Fibroblast of villous mesenchyme (primary cell): ENCODE results near the gene NKAIN4. TPM values are rescaled to one million over a fixed set of nuclear protein-coding genes. Genes with fewer than 3 reads are reported as not detected.

Experiments used
- DNase-seq: peaks from one replicate; pipeline ENCODE4 v3.0.0-alpha.2; 2010; ENCODE audit warnings: low read depth
- H3K4me3 ChIP-seq: 2 replicates; pipeline ENCODE4 v1.5.1; 2011; ENCODE audit warnings: low read depth, mild to moderate bottlenecking, low read length
- CTCF ChIP-seq: IDR thresholded peaks from 2 replicates; pipeline ENCODE4 v1.5.1; 2012; ENCODE audit warnings: low read depth, mild to moderate bottlenecking, low read length; ENCODE audit not compliant: insufficient read depth
- small RNA-seq: library from RNA; depleted of rRNA; stranded (forward); fragments of <200 nt; gene quantifications from one replicate; pipeline ENCODE3, GENCODE V24; 2012
- total RNA-seq: library from RNA; depleted of rRNA; stranded (reverse); fragments of >200 nt; gene quantifications from 2 replicates; pipeline ENCODE4 v1.2.3, GENCODE V29; 2012

Gene NKAIN4
- total RNA-seq, 1 donor: not detected

DNA sequence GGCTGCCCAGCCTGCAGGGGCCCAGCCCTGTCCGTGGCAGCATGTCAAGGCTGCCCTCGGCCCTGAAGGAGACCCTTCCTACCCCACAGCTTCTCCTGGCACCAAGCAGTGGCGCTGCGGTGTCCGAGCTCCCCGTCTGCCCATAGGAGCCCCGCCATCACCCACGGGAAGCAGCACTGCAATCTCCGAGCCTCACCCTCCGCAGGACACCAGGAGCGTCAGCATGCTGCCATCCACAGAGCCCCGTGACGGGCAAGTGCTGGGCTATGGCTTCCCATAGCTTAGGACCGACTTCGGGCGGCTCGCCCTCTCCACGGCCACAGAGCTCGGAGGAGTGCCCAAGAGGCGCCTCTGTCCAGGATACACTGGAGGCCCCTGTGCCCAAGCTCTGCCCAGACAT is 63.4 kb downstream of the NKAIN4 start:
- no peak for DNase-seq
- TF ChIP-seq CTCF: no peak
- no peak overlapping the region for H3K4me3 ChIP-seq

Small RNAs within 50 kb of the gene (small RNA-seq; reads per million reads assigned to genes)
- not detected for gene MIR3196
- gene MIR4326: not detected

Other genes with a start within 250 kb of the NKAIN4 start
- not detected in 2 replicates for gene BHLHE23, start 247.5 kb downstream of the NKAIN4 start, total RNA-seq
- gene YTHDF1, start 38.3 kb downstream of the NKAIN4 start, total RNA-seq: 24.8 and 30.7 TPM in 2 replicates
- 0.32 TPM in 1 of 2 replicates, not detected in the other for gene BIRC7, start 18.6 kb downstream of the NKAIN4 start, total RNA-seq
- gene ARFGAP1, start 18.4 kb upstream of the NKAIN4 start, total RNA-seq: 85.5 and 109 TPM in 2 replicates
- under 0.01 TPM in 1 of 2 replicates, not detected in the other for gene COL20A1, start 38.7 kb upstream of the NKAIN4 start, total RNA-seq
- gene CHRNA4, start 106.9 kb upstream of the NKAIN4 start, total RNA-seq: not detected in 2 replicates
- not detected in 2 replicates for gene KCNQ2, start 218.2 kb upstream of the NKAIN4 start, total RNA-seq
- gene EEF1A2, start 244.6 kb upstream of the NKAIN4 start, total RNA-seq: under 0.01 and 0.43 TPM in 2 replicates